ENCODE data around the gene PPP1R18. TPM values are rescaled to one million over a fixed set of nuclear protein-coding genes. Genes with fewer than 3 reads are reported as not detected.

PPP1R18 gene
- total and polyA plus RNA-seq, 9 of the 15 experiments (the other 6 are each of a cell fraction or from before 2014, with no cell fraction given), result 12.0 to 99.2 (median 42.6) TPM

- no peak; the same call in 1 of the 2 replicates for TF ChIP-seq STAT6 (CRISPR knock-in tag; IDR thresholded peaks at IDR 0.05)
- TF ChIP-seq ATF2 (CRISPR knock-in tag; IDR thresholded peaks at IDR 0.05), result no peak
- no peak for TF ChIP-seq SRSF3 (IDR thresholded peaks at IDR 0.05; ENCODE audit: insufficient read depth, low read length)
- 0 out of 2 replicates have a peak, but pooled peaks have one; percentile 18 for TF ChIP-seq MEF2A (IDR thresholded peaks at IDR 0.05; ENCODE audit: control insufficient read depth, low read depth, low read length)
- TF ChIP-seq POLR2B (IDR thresholded peaks at IDR 0.05; ENCODE audit: low read depth, partially characterized antibody), result peak; percentile 93
- peak; percentile 100 for TF ChIP-seq E2F1 (CRISPR knock-in tag; IDR thresholded peaks at IDR 0.05)
- TF ChIP-seq E2F4 (CRISPR knock-in tag; IDR thresholded peaks at IDR 0.05; ENCODE audit: low read depth), result peak; percentile 95
- TF ChIP-seq ZNF76 (CRISPR knock-in tag; IDR thresholded peaks at IDR 0.05; ENCODE audit: borderline replicate concordance), result 0 out of 2 replicates have a peak, but pooled peaks have one; percentile 20
- TF ChIP-seq ZNF217 (CRISPR knock-in tag; IDR thresholded peaks at IDR 0.05), result no peak
- TF ChIP-seq PRPF4 (IDR thresholded peaks at IDR 0.05; ENCODE audit: insufficient read depth, low read depth, low read length, poor library complexity, severe bottlenecking), result no peak
- no peak; the same call in 1 of the 2 replicates for TF ChIP-seq RFX5 (IDR thresholded peaks at IDR 0.05; ENCODE audit: low read depth, low read length)
- no peak for TF ChIP-seq HOMEZ (CRISPR knock-in tag; IDR thresholded peaks at IDR 0.05)
- TF ChIP-seq PHB (CRISPR knock-in tag; IDR thresholded peaks at IDR 0.05), result no peak
- TF ChIP-seq TEAD4 (IDR thresholded peaks at IDR 0.05; ENCODE audit: low read length), result peak; percentile 66
- TF ChIP-seq TEAD4 (CRISPR knock-in tag; IDR thresholded peaks at IDR 0.05; ENCODE audit: borderline replicate concordance), result no peak
- TF ChIP-seq KDM4B (IDR thresholded peaks at IDR 0.05; ENCODE audit: borderline replicate concordance in 2 of 2, low read depth in 1 of 2), result peak in 1 of 2 experiments; percentile 69; a peak in 2 of 4 replicates
Measured at GRCh38 chr6:30717129-30717844, 30.8 kb upstream of the PPP1R18 start, which contains the start of gene MDC1 (continued).
